ENCODE measurements around the gene BPI.
"Not testable (repeated sequence)": the region's sequence is repeated elsewhere in the genome, so short reads cannot be mapped to it uniquely, and the experiment has no call there.

BPI gene

DNA sequence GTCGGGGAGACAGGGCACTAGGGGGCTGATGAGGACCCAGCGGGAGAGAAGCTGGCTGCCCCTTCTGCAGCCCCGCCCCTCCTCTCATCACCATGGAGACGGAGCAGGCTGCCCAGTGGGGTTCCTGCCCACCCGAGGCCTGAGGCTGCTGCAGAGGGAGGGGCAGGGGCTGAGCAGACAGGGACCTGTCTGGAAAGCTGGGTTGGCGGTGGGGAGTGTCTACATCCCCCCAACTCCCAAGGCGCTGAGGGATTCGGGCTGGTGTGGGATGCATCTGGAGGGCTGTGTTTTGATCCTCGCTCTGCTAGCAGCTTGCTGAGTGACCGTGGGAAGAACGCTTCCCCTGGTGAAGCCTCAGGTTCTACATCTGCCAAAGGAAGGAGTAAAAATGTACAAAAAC is 1.2 kb upstream of the BPI start:
- in situ Hi-C loops (cut with MboI; ENCODE audit: low sequenced_read_pairs): no loop called here

GRCh38 chr20:38304845-38305447 is 990 bp downstream of the BPI start:
- in situ Hi-C loops (cut with MboI; ENCODE audit: low sequenced_read_pairs): no loop called here

- in situ Hi-C loops (cut with MboI; ENCODE audit: low sequenced_read_pairs): no loop called here
These were observed 1.6 kb downstream of the BPI start for GRCh38 chr20:38305541-38305940.

GRCh38 chr20:38306379-38306778 is 2.4 kb downstream of the BPI start:
- in situ Hi-C loops (cut with MboI; ENCODE audit: low sequenced_read_pairs): no loop called here

GRCh38 chr20:38307371-38308046 is 3.6 kb downstream of the BPI start:
- in situ Hi-C loops (cut with MboI; ENCODE audit: low sequenced_read_pairs): no loop called here

DNA sequence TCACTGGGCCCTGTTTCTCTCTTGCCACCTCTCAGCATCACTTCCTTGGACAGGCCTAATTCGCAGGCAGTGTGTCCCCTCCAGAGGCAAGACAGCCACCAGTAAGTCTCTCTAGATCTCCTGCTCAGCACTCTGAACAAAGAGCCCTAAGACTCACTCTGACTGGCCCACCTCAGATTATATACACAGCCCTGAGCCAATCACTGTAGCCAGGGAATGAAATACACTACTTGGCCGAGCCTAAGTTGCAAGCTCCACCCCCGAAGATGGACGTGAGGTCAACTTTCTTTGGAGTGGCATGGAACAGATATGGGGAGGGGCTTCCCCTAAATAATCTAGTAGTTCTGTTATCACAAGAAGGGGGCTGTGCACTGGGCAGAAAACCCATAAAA is 4.1 kb downstream of the BPI start:
- in situ Hi-C loops (cut with MboI; ENCODE audit: low sequenced_read_pairs): no loop called here

GRCh38 chr20:38308447-38308846 is 4.5 kb downstream of the BPI start:
- in situ Hi-C loops (cut with MboI; ENCODE audit: low sequenced_read_pairs): no loop called here

GRCh38 chr20:38311091-38311490 is 7.1 kb downstream of the BPI start:
- in situ Hi-C loops (cut with MboI; ENCODE audit: low sequenced_read_pairs): no loop called here

GRCh38 chr20:38311491-38311890 is 7.5 kb downstream of the BPI start:
- in situ Hi-C loops (cut with MboI; ENCODE audit: low sequenced_read_pairs): no loop called here

- in situ Hi-C loops (cut with MboI; ENCODE audit: low sequenced_read_pairs): no loop called here
These were observed 9.7 kb downstream of the BPI start for GRCh38 chr20:38313676-38314075.

DNA sequence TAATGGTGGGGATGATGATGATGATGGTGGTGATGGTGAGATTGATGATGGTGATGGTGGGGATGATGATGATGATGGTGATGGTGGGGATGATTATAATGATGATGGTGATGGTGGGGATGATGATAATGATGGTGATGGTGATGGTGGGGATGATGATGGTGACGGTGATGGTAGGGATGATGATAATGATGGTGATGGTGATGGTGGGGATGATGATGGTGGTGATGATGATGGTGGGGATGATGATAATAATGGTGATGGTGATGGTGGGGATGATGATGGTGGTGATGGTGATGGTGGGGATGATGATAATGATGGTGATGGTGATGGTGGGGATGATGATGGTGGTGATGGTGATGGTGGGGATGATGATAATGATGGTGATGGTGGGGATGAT is 10.4 kb downstream of the BPI start:
- in situ Hi-C loops (cut with MboI; ENCODE audit: low sequenced_read_pairs): not testable (repeated sequence)

GRCh38 chr20:38315290-38315966 is 11.5 kb downstream of the BPI start:
- in situ Hi-C loops (cut with MboI; ENCODE audit: low sequenced_read_pairs): no loop called here

DNA sequence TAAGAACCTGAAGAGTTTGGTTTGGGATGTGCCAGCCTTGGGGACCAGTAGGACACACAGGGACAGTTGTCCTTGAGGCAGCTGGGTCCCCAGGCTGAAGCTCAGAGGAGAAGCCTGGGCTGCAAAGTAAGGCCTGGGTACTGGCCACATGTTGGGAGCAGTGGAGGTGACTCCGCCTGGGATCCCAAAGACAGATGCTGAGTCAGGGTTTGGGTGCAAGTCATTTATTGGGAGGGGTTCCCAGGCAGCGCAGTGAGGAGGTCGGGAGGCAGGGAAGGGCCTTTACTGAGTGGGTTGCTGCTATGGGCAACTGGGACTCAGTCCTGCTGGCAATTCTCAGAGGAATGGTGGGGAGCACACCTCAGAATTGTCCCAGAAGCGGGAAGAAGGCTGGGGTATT is 12.4 kb downstream of the BPI start:
- in situ Hi-C loops (cut with MboI; ENCODE audit: low sequenced_read_pairs): no loop called here

DNA sequence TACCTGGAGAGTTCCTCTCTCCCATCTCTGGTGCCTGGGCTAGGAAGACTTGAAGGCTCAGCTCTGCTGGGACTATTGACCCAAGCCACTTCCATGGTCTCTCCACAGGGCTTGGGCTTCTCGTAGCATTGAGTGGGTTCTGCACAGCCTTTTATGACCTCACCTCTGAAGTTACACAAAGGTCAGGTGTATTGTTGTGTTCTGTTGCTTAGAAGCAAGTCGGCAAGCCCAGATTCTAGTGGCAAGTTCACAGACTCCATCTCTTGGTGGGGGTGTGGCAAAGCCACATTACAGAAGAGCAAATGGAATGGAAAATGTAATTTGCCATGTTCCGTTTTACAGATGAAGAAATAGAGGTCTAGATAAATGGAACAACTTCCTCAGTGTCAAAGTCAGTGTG is 13.5 kb downstream of the BPI start:
- in situ Hi-C loops (cut with MboI; ENCODE audit: low sequenced_read_pairs): no loop called here

- in situ Hi-C loops (cut with MboI; ENCODE audit: low sequenced_read_pairs): no loop called here
These were observed 16.3 kb downstream of the BPI start for GRCh38 chr20:38320221-38320620.

DNA sequence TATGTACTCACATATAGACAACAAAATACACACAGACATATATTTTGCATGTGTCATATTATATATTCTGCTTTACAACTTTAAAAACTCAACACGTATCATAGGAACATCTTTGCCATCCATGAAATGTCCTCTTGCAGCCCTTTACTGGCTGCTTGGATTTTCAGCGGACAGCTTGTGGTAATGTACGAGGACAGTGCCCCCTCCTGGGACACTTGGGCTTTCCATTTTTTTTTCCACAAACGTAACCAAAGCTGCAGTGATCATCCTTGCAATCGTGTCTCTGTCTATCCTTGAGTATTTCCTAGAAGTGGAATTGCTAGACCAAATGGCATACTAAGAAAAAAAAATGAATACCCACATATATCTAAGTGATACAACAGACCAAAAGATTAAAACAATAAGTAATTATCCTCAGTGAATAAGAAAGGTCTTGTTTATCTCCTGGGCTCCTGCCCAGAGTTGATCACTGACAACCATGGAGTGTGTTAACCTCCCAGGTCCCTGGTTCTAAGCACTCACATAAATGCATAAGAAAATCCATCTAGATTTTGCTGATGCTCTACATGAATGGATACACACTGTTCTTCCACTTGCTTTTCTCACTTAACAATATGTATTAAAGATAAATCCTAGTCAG is 18.1 kb downstream of the BPI start:
- in situ Hi-C loops (cut with MboI; ENCODE audit: low sequenced_read_pairs): no loop called here

DNA sequence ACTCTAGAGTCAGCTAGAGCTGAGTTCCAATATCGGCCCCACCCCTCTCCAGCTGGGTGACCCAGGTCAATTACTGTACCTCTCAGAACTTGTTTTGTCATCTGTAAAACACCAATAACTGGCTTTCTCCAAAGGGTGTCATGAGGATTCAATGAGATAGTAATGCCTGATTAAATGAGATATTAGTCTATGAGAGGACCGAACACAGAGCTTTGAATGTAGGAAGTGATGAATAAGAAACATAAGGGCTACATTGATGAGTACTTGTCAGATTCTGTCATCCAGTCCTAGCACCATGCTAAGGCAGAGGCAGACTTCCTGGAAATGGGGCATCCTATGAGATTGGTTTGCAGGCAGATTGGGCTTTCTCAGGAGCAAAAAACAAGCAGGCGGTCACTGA is 20.2 kb downstream of the BPI start:
- in situ Hi-C loops (cut with MboI; ENCODE audit: low sequenced_read_pairs): no loop called here

GRCh38 chr20:38325167-38325566 is 21.2 kb downstream of the BPI start:
- in situ Hi-C loops (cut with MboI; ENCODE audit: low sequenced_read_pairs): no loop called here

- in situ Hi-C loops (cut with MboI; ENCODE audit: low sequenced_read_pairs): no loop called here
These were observed 21.9 kb downstream of the BPI start for GRCh38 chr20:38325905-38326304.

DNA sequence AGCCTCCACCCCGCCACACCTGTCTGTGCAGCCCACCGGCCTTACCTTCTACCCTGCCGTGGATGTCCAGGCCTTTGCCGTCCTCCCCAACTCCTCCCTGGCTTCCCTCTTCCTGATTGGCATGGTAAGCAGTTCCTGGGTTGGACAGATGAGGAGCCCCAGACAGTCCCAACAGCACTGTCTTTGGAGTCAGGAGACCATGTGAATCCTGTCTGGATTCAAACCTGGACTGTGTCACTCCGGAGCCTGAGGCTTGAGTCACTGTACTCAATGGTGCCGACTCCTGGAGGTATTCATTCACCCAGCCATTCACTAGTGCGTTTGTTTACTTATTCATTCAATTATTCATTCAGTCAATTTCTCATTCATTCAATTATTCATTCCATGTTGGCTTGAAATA is 22.4 kb downstream of the BPI start:
- in situ Hi-C loops (cut with MboI; ENCODE audit: low sequenced_read_pairs): no loop called here

- in situ Hi-C loops (cut with MboI; ENCODE audit: low sequenced_read_pairs): no loop called here
These were observed 26.7 kb downstream of the BPI start for GRCh38 chr20:38330638-38331037.

GRCh38 chr20:38331245-38331644 is 27.3 kb downstream of the BPI start:
- in situ Hi-C loops (cut with MboI; ENCODE audit: low sequenced_read_pairs): no loop called here

Measured in hTERT RPE-1 (cell line).